Uterine smooth muscle cell (primary cell): ENCODE measurements around the gene FCRL4. TPM values are rescaled to one million over a fixed set of nuclear protein-coding genes. Genes with fewer than 3 reads are reported as not detected.

ENCODE experiments used
- total RNA-seq: library from RNA; depleted of rRNA; stranded (reverse); fragments of >200 nt; gene quantifications from 2 replicates; pipeline ENCODE4 v1.2.3, GENCODE V29; 2014

The FCRL4 gene
- total RNA-seq = not detected in 2 replicates

DNA sequence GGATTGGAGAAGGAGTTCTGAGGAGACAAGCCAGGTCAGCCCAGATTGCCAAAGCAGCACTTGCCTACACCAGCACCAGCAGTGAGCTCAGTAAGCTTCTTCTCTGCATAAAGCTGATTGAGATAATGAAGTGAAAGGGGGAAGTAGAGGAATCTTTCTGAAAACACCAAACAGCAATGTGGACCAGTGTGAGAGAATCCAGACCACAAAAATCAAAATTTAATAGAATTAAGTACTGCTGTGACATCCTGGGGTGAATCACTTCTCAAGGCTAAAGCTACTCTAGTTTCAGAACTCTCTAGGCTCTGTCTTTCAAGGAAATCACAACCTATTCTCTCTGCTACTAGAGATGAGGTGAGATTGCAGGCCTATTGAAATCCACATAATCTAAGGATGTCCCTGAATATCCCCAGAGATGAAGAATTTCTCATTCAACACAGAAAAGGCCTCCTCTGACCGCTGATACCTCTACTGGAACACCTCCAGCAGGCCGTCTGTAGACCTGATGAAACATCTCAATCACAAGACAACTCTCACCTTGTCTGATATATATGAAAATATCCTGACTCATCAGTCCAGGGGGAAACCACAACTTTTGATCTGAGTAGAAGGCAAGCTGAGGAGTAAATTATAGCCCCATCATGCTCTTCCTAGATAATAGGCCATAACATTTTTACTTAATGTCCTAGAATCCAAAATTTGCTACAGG lies at the start of gene FCRL4:
Gene FCRL4 (minus strand): TSS at position 127 of the 709 bp plus-strand sequence. CDS start 141 bp downstream, outside the sequence.

DNA sequence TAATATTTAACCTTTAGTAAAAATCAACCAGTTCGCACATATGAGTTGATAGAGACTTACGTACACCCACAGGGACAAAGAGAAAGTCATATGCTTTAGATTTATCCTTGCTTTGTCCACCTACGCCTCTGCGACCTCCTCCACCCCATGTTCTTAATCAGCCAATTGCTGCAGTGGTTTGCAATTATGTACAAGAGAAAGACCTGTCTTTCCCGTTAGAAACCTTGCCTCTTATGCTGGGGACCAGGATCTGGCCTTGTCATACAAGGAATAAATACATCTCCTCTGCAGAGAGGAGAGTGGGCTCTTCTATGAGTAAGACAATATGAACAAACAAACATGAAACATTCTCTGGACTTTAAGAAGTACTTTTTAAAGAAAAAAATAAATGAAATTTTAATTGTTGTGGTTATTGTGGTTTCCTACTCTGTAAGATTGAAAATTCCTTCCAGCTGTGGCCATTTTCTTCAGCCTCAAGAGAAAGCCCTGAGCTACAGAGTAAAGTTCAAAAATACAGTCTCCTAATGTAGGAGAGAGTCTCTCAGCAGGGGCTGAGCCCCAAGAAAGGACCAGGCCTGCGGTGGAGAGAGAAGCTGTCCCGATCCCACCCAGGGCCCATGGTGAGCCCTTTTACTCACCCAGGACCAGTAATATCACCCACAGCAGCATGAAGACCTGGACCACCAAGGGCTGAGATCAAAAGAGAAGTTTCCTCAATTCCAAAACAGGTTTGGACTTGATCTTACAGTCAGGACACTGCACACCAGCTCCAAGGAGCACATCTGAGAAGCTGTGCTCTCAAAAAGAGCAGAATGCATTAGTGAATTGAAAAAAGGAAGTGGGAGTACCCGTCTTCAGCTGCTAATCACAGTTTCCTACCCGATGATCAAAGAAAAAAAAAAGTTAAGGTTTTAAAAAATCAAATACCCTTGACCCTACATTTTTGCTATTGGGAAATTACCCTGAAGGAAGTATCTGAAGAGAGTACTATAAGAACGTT lies 45.9 kb downstream of the FCRL4 start, which contains the start of gene FCRL5:
Gene FCRL5 (minus strand): TSS at position 822 of the 1,000 bp plus-strand sequence. CDS start 153 bp downstream, at position 669.

Other genes with a start within 250 kb of the FCRL4 start
- not detected in 2 replicates for gene FCRL5, start 45.6 kb downstream of the FCRL4 start, total RNA-seq
- gene FCRL3, start 102.7 kb upstream of the FCRL4 start, total RNA-seq = not detected in 2 replicates
- gene FCRL2, start 179.0 kb upstream of the FCRL4 start, total RNA-seq = not detected in 2 replicates
- gene FCRL1, start 222.0 kb upstream of the FCRL4 start, total RNA-seq = not detected in 2 replicates
- gene CD5L, start 243.7 kb upstream of the FCRL4 start, total RNA-seq = not detected in 2 replicates